IMR-90 (cell line): ENCODE measurements around the gene CD86. TPM values are rescaled to one million over a fixed set of nuclear protein-coding genes. Genes with fewer than 3 reads are reported as not detected.

Experiments used
- ATAC-seq: fragments of 200-7000 bp; cut with Tn5 transposase; 2 replicates; pipeline ENCODE4 v1.9.1; 2020; ENCODE audit warnings: low read depth, mild to moderate bottlenecking, moderate library complexity
- BruUV-seq: library from RNA; stranded (reverse); fragments of 400-500 nt; replicated peaks from 2 replicates; lab custom pipeline; 2021; lab: Mats Ljungman, UMichigan
- CTCF ChIA-PET: fragments of 300-600 bp; formaldehyde crosslinking; extraction: SDS; loops from one replicate; lab custom pipeline; 2021; ENCODE audit warnings: antibody characterized with exemption; lab: Yijun Ruan, JAX
- POLR2A ChIA-PET: fragments of 300-600 bp; sonication (Branson Sonifier 250); formaldehyde crosslinking; loops from one replicate; lab custom pipeline; 2022; ENCODE audit warnings: antibody characterized with exemption; ENCODE audit not compliant: unreplicated experiment; lab: Charles Lee
- DNase-seq: peaks from one replicate; pipeline ENCODE4 v3.0.0; 2013
- H2AFZ ChIP-seq: replicated peaks from 2 replicates; pipeline ENCODE3; 2013; ENCODE audit warnings: low read length, mild to moderate bottlenecking; ENCODE audit not compliant: poor library complexity
- H2AK5ac ChIP-seq: 2 replicates; pipeline ENCODE4 v1.6.1; 2013; ENCODE audit warnings: low read depth, low read length, inconsistent platforms
- H2AK9ac ChIP-seq: replicated peaks from 2 replicates; pipeline ENCODE3; 2013; ENCODE audit warnings: mild to moderate bottlenecking, low read depth, low read length, moderate library complexity; ENCODE audit not compliant: poor library complexity
- H2BK120ac ChIP-seq: 2 replicates; pipeline ENCODE4 v1.6.1; 2013; ENCODE audit warnings: low read depth, low read length, inconsistent platforms
- H2BK15ac ChIP-seq: 3 replicates; pipeline ENCODE4 v1.6.1; 2013; ENCODE audit warnings: low read depth, low read length, inconsistent platforms
- H2BK20ac ChIP-seq: 2 replicates; pipeline ENCODE4 v1.6.1; 2013; ENCODE audit warnings: low read depth, mild to moderate bottlenecking, inconsistent platforms, low read length, moderate library complexity
- H2BK5ac ChIP-seq: 2 replicates; pipeline ENCODE4 v1.6.1; 2013; ENCODE audit warnings: mild to moderate bottlenecking, low read depth, low read length, inconsistent platforms; ENCODE audit not compliant: poor library complexity, severe bottlenecking
- H3K14ac ChIP-seq: replicated peaks from 2 replicates; pipeline ENCODE4 v1.6.1; 2013; ENCODE audit warnings: low read depth, low read length, inconsistent platforms
- H3K18ac ChIP-seq: 2 replicates; pipeline ENCODE4 v1.6.1; 2013; ENCODE audit warnings: low read depth, low read length, control low read depth
- H3K23ac ChIP-seq: 2 replicates; pipeline ENCODE4 v1.6.1; 2013; ENCODE audit warnings: low read depth, low read length, inconsistent platforms
- H3K27ac ChIP-seq: 2 replicates; pipeline ENCODE4 v1.5.1; 2013; ENCODE audit warnings: mild to moderate bottlenecking, control low read depth, low read length; ENCODE audit not compliant: insufficient read depth
- H3K27me3 ChIP-seq: 2 replicates; pipeline ENCODE4 v1.6.1; 2013; ENCODE audit warnings: low read length; ENCODE audit not compliant: control insufficient read depth, insufficient read depth
- H3K36me3 ChIP-seq: 2 replicates; pipeline ENCODE4 v1.6.1; 2013; ENCODE audit warnings: low read length, mixed read lengths; ENCODE audit not compliant: control insufficient read depth, insufficient read depth
- H3K4ac ChIP-seq: 2 replicates; pipeline ENCODE4 v1.6.1; 2013; ENCODE audit warnings: low read depth, low read length, inconsistent platforms
- H3K4me1 ChIP-seq: 2 replicates; pipeline ENCODE4 v1.6.1; 2013; ENCODE audit warnings: low read length, mixed read lengths; ENCODE audit not compliant: control insufficient read depth, insufficient read depth
- H3K4me2 ChIP-seq: 2 replicates; pipeline ENCODE4 v1.6.1; 2013; ENCODE audit warnings: low read depth, mild to moderate bottlenecking, control low read depth, low read length, moderate library complexity
- H3K4me3 ChIP-seq: 2 replicates; pipeline ENCODE4 v1.5.1; 2013; ENCODE audit warnings: low read depth, mild to moderate bottlenecking, control low read depth, low read length, moderate library complexity; ENCODE audit not compliant: insufficient read depth
- H3K56ac ChIP-seq: 2 replicates; pipeline ENCODE4 v1.6.1; 2013; ENCODE audit warnings: low read length, inconsistent platforms; ENCODE audit not compliant: insufficient read depth; ENCODE audit errors: extremely low read depth
- H3K79me1 ChIP-seq, 2 experiments: 2 replicates each; pipeline ENCODE4 v1.6.1; 2013; ENCODE audit warnings: low read length in 2 of 2, inconsistent platforms in 1 of 2, low read depth in 1 of 2
- H3K9ac ChIP-seq: 2 replicates; pipeline ENCODE4 v1.6.1; 2013; ENCODE audit warnings: low read depth, low read length, control low read depth
- H3K9me1 ChIP-seq: 2 replicates; pipeline ENCODE4 v1.6.1; 2013; ENCODE audit warnings: low read length, inconsistent platforms; ENCODE audit not compliant: insufficient read depth
- H3K9me3 ChIP-seq: 2 replicates; pipeline ENCODE4 v1.6.1; 2013; ENCODE audit warnings: low read length; ENCODE audit not compliant: control insufficient read depth, insufficient read depth
- H4K20me1 ChIP-seq: 2 replicates; pipeline ENCODE4 v1.6.1; 2013; ENCODE audit warnings: low read length, inconsistent platforms; ENCODE audit not compliant: insufficient read depth
- H4K5ac ChIP-seq: 2 replicates; pipeline ENCODE4 v1.6.1; 2013; ENCODE audit warnings: mild to moderate bottlenecking, low read depth, low read length, control low read depth
- H4K8ac ChIP-seq, 2 experiments: 2 replicates each; pipeline ENCODE4 v1.6.1; 2013; ENCODE audit warnings: low read depth in 2 of 2, low read length in 2 of 2, control low read depth in 1 of 2, inconsistent platforms in 1 of 2
- H4K91ac ChIP-seq: 2 replicates; pipeline ENCODE4 v1.6.1; 2013; ENCODE audit warnings: low read depth, low read length, inconsistent platforms; ENCODE audit not compliant: insufficient read depth
- BHLHE40 ChIP-seq: fragments of 150-350 bp; IDR thresholded peaks from 2 replicates; pipeline ENCODE4 v1.6.1; 2016; ENCODE audit warnings: mild to moderate bottlenecking, low read depth, low read length
- ELK1 ChIP-seq: fragments of 150-350 bp; IDR thresholded peaks from 2 replicates; pipeline ENCODE4 v1.6.1; 2016; ENCODE audit warnings: low read depth, mild to moderate bottlenecking, low read length, moderate library complexity, borderline replicate concordance
- FOS ChIP-seq: fragments of 150-350 bp; IDR thresholded peaks from 2 replicates; pipeline ENCODE4 v1.6.1; 2016; ENCODE audit warnings: low read depth, low read length
- MAFK ChIP-seq: IDR thresholded peaks from 2 replicates; pipeline ENCODE4 v1.6.1; 2012; ENCODE audit warnings: low read depth, low read length, improper control_type of control experiment
- MAZ ChIP-seq: IDR thresholded peaks from 2 replicates; pipeline ENCODE4 v1.6.1; 2012; ENCODE audit warnings: low read depth, mild to moderate bottlenecking, low read length, improper control_type of control experiment, moderate library complexity, borderline replicate concordance
- NFE2L2 ChIP-seq: fragments of 150-350 bp; IDR thresholded peaks from 2 replicates; pipeline ENCODE4 v1.6.1; 2016; ENCODE audit warnings: low read depth, mild to moderate bottlenecking, low read length
- POLR2A ChIP-seq: IDR thresholded peaks from 2 replicates; pipeline ENCODE4 v1.6.1; 2012; ENCODE audit warnings: mild to moderate bottlenecking, low read depth, low read length
- RAD21 ChIP-seq: IDR thresholded peaks from 2 replicates; pipeline ENCODE4 v1.6.1; 2012; ENCODE audit warnings: low read length, improper control_type of control experiment
- RCOR1 ChIP-seq: IDR thresholded peaks from 2 replicates; pipeline ENCODE4 v1.6.1; 2012; ENCODE audit warnings: mild to moderate bottlenecking, low read length, improper control_type of control experiment; ENCODE audit not compliant: insufficient replicate concordance
- RFX5 ChIP-seq: IDR thresholded peaks from 2 replicates; pipeline ENCODE4 v1.8.0; 2012; ENCODE audit warnings: low read depth, mild to moderate bottlenecking, low read length, moderate library complexity
- SMC3 ChIP-seq: fragments of 150-350 bp; IDR thresholded peaks from 2 replicates; pipeline ENCODE4 v1.6.1; 2016; ENCODE audit warnings: low read depth, mild to moderate bottlenecking, antibody characterized with exemption, low read length, moderate library complexity
- USF2 ChIP-seq: fragments of 150-350 bp; IDR thresholded peaks from 2 replicates; pipeline ENCODE4 v1.6.1; 2017; ENCODE audit warnings: mild to moderate bottlenecking, antibody characterized with exemption, low read length, low read depth
- WGBS, 2 experiments: methylation state at CpG; one replicate each; pipeline versions ENCODE4 v1.1.5 to v1.1.7; 2013; ENCODE audit warnings: missing lambda C conversion rate in 2 of 2; ENCODE audit not compliant: insufficient read length in 1 of 2; ENCODE audit errors: extremely low coverage in 2 of 2; 5-methylcytosine and 5-hydroxymethylcytosine counted together
- dilution Hi-C: fragments of 300-500 bp; cut with HindIII; formaldehyde crosslinking; loops from one replicate; pipeline ENCODE4 v1.14.3; 2018; ENCODE audit warnings: low sequenced_read_pairs; ENCODE audit not compliant: unreplicated experiment
- in situ Hi-C: fragments of 300-500 bp; cut with MboI; formaldehyde crosslinking; loops from 3 replicates; pipeline ENCODE4 v1.14.3; 2019; ENCODE audit warnings: low sequenced_read_pairs, inconsistent platforms, mixed read lengths
- intact Hi-C: fragments of 100-400 bp; cut with micrococcal nuclease; formaldehyde crosslinking; loops from 2 replicates; pipeline ENCODE4 v1.10.0; 2022
- polyA plus RNA-seq, 3 experiments: library from polyadenylated mRNA; depleted of rRNA; stranded (reverse); fragments of >200 nt; gene quantifications; 2 replicates each; pipeline ENCODE4 v1.2.3, GENCODE V29; 2012; ENCODE audit warnings: low replicate concordance in 1 of 3
- total RNA-seq: library from RNA; depleted of rRNA; stranded (reverse); fragments of >200 nt; gene quantifications from 2 replicates; pipeline ENCODE4 v1.2.3, GENCODE V29; 2012
- TF ChIP-seq, protein P1 (sequence below): conservative IDR thresholded peaks from 2 replicates; pipeline ENCODE4 v1.5.1; 2012; ENCODE audit warnings: mild to moderate bottlenecking, low read depth, low read length, improper control_type of control experiment

CD86 gene
- total and polyA plus RNA-seq, 2 of the 4 experiments (the other 2 are of a cell fraction): not detected

- Histone ChIP-seq H4K91ac (no peak overlapping the region), H2BK15ac (no peak overlapping the region), H3K4me1 (no peaks in the 10 kb centered on the region), H2BK20ac (no peak overlapping the region), H3K4me2 (no peak overlapping the region), H4K5ac (no peak overlapping the region), H3K27me3 (peaks cover 16% of the 10 kb centered on the region), H2BK120ac (no peak overlapping the region), H3K9me1 (no peaks in the 10 kb centered on the region), H4K20me1 (no peaks in the 10 kb centered on the region), H3K4me3 (no peak overlapping the region), H3K4ac (no peak overlapping the region), H3K18ac (no peak overlapping the region), H3K79me1 (no peaks in the 10 kb centered on the region), H3K27ac (no peak overlapping the region), H3K56ac (no peak overlapping the region), H3K23ac (no peak overlapping the region), H3K9me3 (no peaks in the 10 kb centered on the region), H3K14ac (no peak overlapping the region), H2AK5ac (no peak overlapping the region), H2AK9ac (no peak overlapping the region), H2AFZ (no peak overlapping the region), H2BK5ac (no peak overlapping the region), H4K8ac (no peak overlapping the region), H3K9ac (no peak overlapping the region), H3K36me3 (no peaks in the 10 kb centered on the region)
- no peak for TF ChIP-seq MAFK
- no peak for TF ChIP-seq SMC3
- TF ChIP-seq NFE2L2: no peak
- no peak for TF ChIP-seq RFX5
- TF ChIP-seq MAZ: no peak
- TF ChIP-seq RAD21: no peak
- TF ChIP-seq RCOR1: no peak
- TF ChIP-seq ELK1: no peak
- TF ChIP-seq, protein P1, sequence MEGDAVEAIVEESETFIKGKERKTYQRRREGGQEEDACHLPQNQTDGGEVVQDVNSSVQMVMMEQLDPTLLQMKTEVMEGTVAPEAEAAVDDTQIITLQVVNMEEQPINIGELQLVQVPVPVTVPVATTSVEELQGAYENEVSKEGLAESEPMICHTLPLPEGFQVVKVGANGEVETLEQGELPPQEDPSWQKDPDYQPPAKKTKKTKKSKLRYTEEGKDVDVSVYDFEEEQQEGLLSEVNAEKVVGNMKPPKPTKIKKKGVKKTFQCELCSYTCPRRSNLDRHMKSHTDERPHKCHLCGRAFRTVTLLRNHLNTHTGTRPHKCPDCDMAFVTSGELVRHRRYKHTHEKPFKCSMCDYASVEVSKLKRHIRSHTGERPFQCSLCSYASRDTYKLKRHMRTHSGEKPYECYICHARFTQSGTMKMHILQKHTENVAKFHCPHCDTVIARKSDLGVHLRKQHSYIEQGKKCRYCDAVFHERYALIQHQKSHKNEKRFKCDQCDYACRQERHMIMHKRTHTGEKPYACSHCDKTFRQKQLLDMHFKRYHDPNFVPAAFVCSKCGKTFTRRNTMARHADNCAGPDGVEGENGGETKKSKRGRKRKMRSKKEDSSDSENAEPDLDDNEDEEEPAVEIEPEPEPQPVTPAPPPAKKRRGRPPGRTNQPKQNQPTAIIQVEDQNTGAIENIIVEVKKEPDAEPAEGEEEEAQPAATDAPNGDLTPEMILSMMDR: no peak
- TF ChIP-seq USF2: no peak
- TF ChIP-seq POLR2A: no peak
- no peak for TF ChIP-seq FOS
- TF ChIP-seq BHLHE40: no peak
- BruUV-seq: no TSS peak
- ATAC-seq (no peak), DNase-seq (no peak)
- in situ Hi-C loops: loop anchor here (10.0 kb wide), 2 partner anchors 161 to 251 kb away; no protein-coding TSS in a partner anchor
- intact Hi-C loops: loop anchor here (5.0 kb wide), 1 partner anchor 573 kb away; no protein-coding TSS in a partner anchor
- POLR2A ChIA-PET: interaction anchor here (0.6 kb wide), 1 partner anchor 151 kb away, joined by 7 read pairs; no protein-coding TSS in a partner anchor
- dilution Hi-C loops: no loop called here
- CTCF ChIA-PET: interaction anchor here (0.6 to 2.8 kb wide), 3 partner anchors 156 to 280 kb away, joined by 4 to 18 read pairs (median 5); partner anchors contain the start of gene FAM162A
- no CpG with 5 or more reads among the region's 2 CpGs for WGBS, 2 experiments
Observed at GRCh38 chr3:122103821-122104514, 48.8 kb downstream of the CD86 start.
